Right lobe of liver (tissue), 4 donors: ENCODE measurements around the gene TRMT10B.

Experiments used
- POLR2A ChIP-seq: fragments of 450-650 bp; IDR thresholded peaks from one replicate; pipeline ENCODE4 v1.6.1; 2017; ENCODE audit warnings: antibody characterized with exemption, mild to moderate bottlenecking
- TF ChIP-seq, protein P1 (sequence below), 4 donors: fragments of 200-600 bp in 3 of 4; fragments of 450-650 bp in 1 of 4; IDR thresholded peaks; one replicate each; pipeline versions ENCODE4 v1.5.1 to v1.8.0; 2016 to 2022; ENCODE audit warnings: antibody characterized with exemption in 4 of 4, mild to moderate bottlenecking in 2 of 4
- donor health status: DM: no; HTN: no; CAD: no.
- donor health status: DM: no; HTN: no; CAD: no.
- donor health status: DM: no; HTN: yes; CAD: no.

DNA sequence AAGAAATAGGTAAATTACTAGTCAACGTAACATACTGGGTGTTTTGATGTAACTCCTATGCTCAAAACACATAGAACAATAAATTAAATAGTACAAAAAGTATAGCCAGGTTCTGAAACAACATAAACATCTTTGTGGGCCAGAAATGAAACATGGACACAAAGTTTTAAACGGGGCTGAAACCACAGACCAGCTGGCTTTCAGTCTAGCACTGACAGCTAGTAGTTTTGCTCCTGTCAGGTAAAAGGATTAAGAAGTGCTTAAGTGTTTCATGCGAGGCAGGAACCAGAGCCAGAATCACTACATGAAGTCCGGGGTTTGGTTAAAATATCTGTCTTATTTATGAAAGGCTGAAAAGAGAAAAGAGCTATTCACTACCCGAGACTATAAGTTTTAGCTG lies 66.5 kb downstream of the TRMT10B start:
- TF ChIP-seq, protein P1, sequence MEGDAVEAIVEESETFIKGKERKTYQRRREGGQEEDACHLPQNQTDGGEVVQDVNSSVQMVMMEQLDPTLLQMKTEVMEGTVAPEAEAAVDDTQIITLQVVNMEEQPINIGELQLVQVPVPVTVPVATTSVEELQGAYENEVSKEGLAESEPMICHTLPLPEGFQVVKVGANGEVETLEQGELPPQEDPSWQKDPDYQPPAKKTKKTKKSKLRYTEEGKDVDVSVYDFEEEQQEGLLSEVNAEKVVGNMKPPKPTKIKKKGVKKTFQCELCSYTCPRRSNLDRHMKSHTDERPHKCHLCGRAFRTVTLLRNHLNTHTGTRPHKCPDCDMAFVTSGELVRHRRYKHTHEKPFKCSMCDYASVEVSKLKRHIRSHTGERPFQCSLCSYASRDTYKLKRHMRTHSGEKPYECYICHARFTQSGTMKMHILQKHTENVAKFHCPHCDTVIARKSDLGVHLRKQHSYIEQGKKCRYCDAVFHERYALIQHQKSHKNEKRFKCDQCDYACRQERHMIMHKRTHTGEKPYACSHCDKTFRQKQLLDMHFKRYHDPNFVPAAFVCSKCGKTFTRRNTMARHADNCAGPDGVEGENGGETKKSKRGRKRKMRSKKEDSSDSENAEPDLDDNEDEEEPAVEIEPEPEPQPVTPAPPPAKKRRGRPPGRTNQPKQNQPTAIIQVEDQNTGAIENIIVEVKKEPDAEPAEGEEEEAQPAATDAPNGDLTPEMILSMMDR (IDR thresholded peaks at IDR 0.05): no peak
- TF ChIP-seq POLR2A: no peak
